Neuronal stem cell (in vitro differentiated cells): ENCODE data around the gene TGFB1.
A peak's percentile ranks its signal among the peaks of the same experiment; 100 is the strongest.

ENCODE experiments used
- DNase-seq: peaks from one replicate; pipeline ENCODE4 v3.0.0-alpha.2; 2013; ENCODE audit warnings: low spot score
- H2AFZ ChIP-seq: one replicate; pipeline ENCODE4 v1.6.1; 2013; ENCODE audit warnings: mild to moderate bottlenecking, low read length, inconsistent platforms
- H2AK5ac ChIP-seq: 2 replicates; pipeline ENCODE4 v1.6.1; 2013; ENCODE audit warnings: low read depth, mild to moderate bottlenecking, inconsistent platforms, low read length, moderate library complexity, mixed read lengths
- H2BK120ac ChIP-seq: 2 replicates; pipeline ENCODE4 v1.6.1; 2013; ENCODE audit warnings: low read depth, mild to moderate bottlenecking, inconsistent platforms, low read length, moderate library complexity, mixed read lengths
- H2BK12ac ChIP-seq: one replicate; pipeline ENCODE4 v1.6.1; 2013; ENCODE audit warnings: low read length, inconsistent platforms
- H2BK15ac ChIP-seq: 2 replicates; pipeline ENCODE4 v1.6.1; 2013; ENCODE audit warnings: mild to moderate bottlenecking, low read length, inconsistent platforms, mixed read lengths
- H2BK5ac ChIP-seq: one replicate; pipeline ENCODE4 v1.6.1; 2013; ENCODE audit warnings: inconsistent platforms, mild to moderate bottlenecking, low read length, moderate library complexity
- H3K14ac ChIP-seq: one replicate; pipeline ENCODE4 v1.6.1; 2013; ENCODE audit warnings: low read length, inconsistent platforms
- H3K18ac ChIP-seq: 2 replicates; pipeline ENCODE4 v1.6.1; 2013; ENCODE audit warnings: low read length, inconsistent platforms
- H3K23ac ChIP-seq: 2 replicates; pipeline ENCODE4 v1.6.1; 2013; ENCODE audit warnings: low read depth, mild to moderate bottlenecking, mixed read lengths, low read length, inconsistent platforms; ENCODE audit not compliant: poor library complexity
- H3K27ac ChIP-seq: replicated peaks from 3 replicates; pipeline ENCODE4 v1.5.1; 2013; ENCODE audit warnings: low read length, inconsistent platforms
- H3K27me3 ChIP-seq, 3 experiments: 2 replicates each; pipeline ENCODE4 v1.6.1; 2013; ENCODE audit warnings: low read length in 3 of 3, mild to moderate bottlenecking in 2 of 3, inconsistent platforms in 1 of 3, low read depth in 1 of 3, mixed read lengths in 1 of 3, moderate library complexity in 1 of 3; ENCODE audit not compliant: control insufficient read depth in 3 of 3, insufficient read depth in 3 of 3
- H3K36me3 ChIP-seq, 2 donors: replicated peaks in 1 of 2; 2 replicates each; pipeline ENCODE4 v1.6.1; 2013; ENCODE audit warnings: low read length in 2 of 2; ENCODE audit not compliant: control insufficient read depth in 2 of 2, insufficient read depth in 2 of 2
- H3K4ac ChIP-seq: 2 replicates; pipeline ENCODE4 v1.6.1; 2013; ENCODE audit warnings: inconsistent platforms, mild to moderate bottlenecking, low read length, moderate library complexity
- H3K4me1 ChIP-seq, 2 donors: 1 replicate in 1 of 2; 2 replicates in 1 of 2; pipeline ENCODE4 v1.6.1; 2013; ENCODE audit warnings: low read length in 2 of 2, low read depth in 1 of 2; ENCODE audit not compliant: control insufficient read depth in 2 of 2, insufficient read depth in 1 of 2
- H3K4me2 ChIP-seq: one replicate; pipeline ENCODE4 v1.6.1; 2013; ENCODE audit warnings: mild to moderate bottlenecking, low read length, inconsistent platforms; ENCODE audit not compliant: insufficient read depth, poor library complexity, severe bottlenecking
- H3K4me3 ChIP-seq, 2 donors: 2 replicates each; pipeline ENCODE4 v1.5.1; 2013; ENCODE audit warnings: low read length in 2 of 2, mild to moderate bottlenecking in 2 of 2, inconsistent platforms in 1 of 2, moderate library complexity in 1 of 2
- H3K79me1 ChIP-seq: one replicate; pipeline ENCODE4 v1.6.1; 2013; ENCODE audit warnings: low read depth, mild to moderate bottlenecking, inconsistent platforms, low read length, moderate library complexity
- H3K9ac ChIP-seq: one replicate; pipeline ENCODE4 v1.6.1; 2013; ENCODE audit warnings: mild to moderate bottlenecking, low read depth, low read length, inconsistent platforms; ENCODE audit not compliant: poor library complexity
- H3K9me3 ChIP-seq, 2 donors: replicated peaks in 1 of 2; 2 replicates each; pipeline versions ENCODE3 to v1.6.1; 2013; ENCODE audit warnings: low read length in 2 of 2, mild to moderate bottlenecking in 2 of 2, inconsistent platforms in 1 of 2, low read depth in 1 of 2, mixed read lengths in 1 of 2, moderate library complexity in 1 of 2; ENCODE audit not compliant: control insufficient read depth in 2 of 2, insufficient read depth in 1 of 2
- H4K8ac ChIP-seq: one replicate; pipeline ENCODE4 v1.6.1; 2013; ENCODE audit warnings: low read depth, mild to moderate bottlenecking, inconsistent platforms, low read length, moderate library complexity
- H4K91ac ChIP-seq: one replicate; pipeline ENCODE4 v1.6.1; 2013; ENCODE audit warnings: low read length, low read depth, mild to moderate bottlenecking, inconsistent platforms; ENCODE audit not compliant: poor library complexity
- WGBS, 2 donors: extraction: QIAGEN DNeasy Blood & Tissue Kit; methylation state at CpG; one replicate each; pipeline ENCODE4 v1.1.7; 2013; ENCODE audit warnings: missing lambda C conversion rate in 2 of 2, mixed read lengths in 1 of 2; ENCODE audit not compliant: insufficient read length in 2 of 2, insufficient replicate concordance in 1 of 2; ENCODE audit errors: extremely low coverage in 2 of 2; 5-methylcytosine and 5-hydroxymethylcytosine counted together

The TGFB1 gene

GRCh38 chr19:41344162-41344561 is 9.6 kb downstream of the TGFB1 start:
- Histone ChIP-seq H3K36me3 (peaks cover 0 to 32% of the 10 kb centered on the region in 2 donors), H3K14ac (no peak overlapping the region)

GRCh38 chr19:41341669-41342490 is 11.8 kb downstream of the TGFB1 start:
- Histone ChIP-seq H3K79me1 (no peaks in the 10 kb centered on the region), H2BK5ac (no peak overlapping the region), H3K27me3 (no peaks in the 10 kb centered on the region), H3K4ac (no peak overlapping the region), H3K9me3 (no peaks in the 10 kb centered on the region), H2BK15ac (no peak overlapping the region), H2BK12ac (no peak overlapping the region), H3K4me3 (no peak overlapping the region), H2BK120ac (no peak overlapping the region), H3K18ac (peak overlapping the region; percentile 80), H3K36me3 (peaks cover 0 to 26% of the 10 kb centered on the region in 2 donors), H3K4me2 (no peak overlapping the region), H2AK5ac (no peak overlapping the region), H3K14ac (no peak overlapping the region), H4K8ac (peak overlapping the region; percentile 23), H3K23ac (peak overlapping the region; percentile 73), H3K9ac (peak overlapping the region; percentile 21), H2AFZ (no peak overlapping the region), H3K4me1 (no peaks in the 10 kb centered on the region), H4K91ac (no peak overlapping the region), H3K27ac (no peak overlapping the region)
- WGBS, 2 donors, result no CpG with 5 or more reads among the region's 20 CpGs
- no peak for DNase-seq

More at GRCh38 chr19:41344162-41344561, 9.6 kb downstream of the TGFB1 start:
- Histone ChIP-seq H3K4me3 (peak overlapping the region in 1 of 2 donors; percentile 15), H4K91ac (no peak overlapping the region), H2BK15ac (no peak overlapping the region), H3K23ac (no peak overlapping the region), H3K4ac (peak overlapping the region; percentile 44), H3K4me2 (no peak overlapping the region), H2BK120ac (no peak overlapping the region), H4K8ac (no peak overlapping the region), H2AFZ (no peak overlapping the region), H3K9ac (no peak overlapping the region), H3K9me3 (no peaks in the 10 kb centered on the region), H3K79me1 (no peaks in the 10 kb centered on the region), H3K27ac (no peak overlapping the region), H2AK5ac (peak overlapping the region; percentile 71), H3K27me3 (peaks cover 0 to 4% (median 0%) of the 10 kb centered on the region in 3 experiments), H3K4me1 (no peaks in the 10 kb centered on the region), H2BK5ac (no peak overlapping the region), H3K18ac (no peak overlapping the region), H2BK12ac (no peak overlapping the region)
- no peak for DNase-seq
- no CpG with 5 or more reads among the region's 2 CpGs for WGBS, 2 donors

- WGBS, 2 donors, result no CpG with 5 or more reads among the region's 5 CpGs
- no peak for DNase-seq
- Histone ChIP-seq H3K36me3 (peaks cover 0 to 26% of the 10 kb centered on the region in 2 donors), H3K14ac (no peak overlapping the region), H3K27ac (no peak overlapping the region), H2BK120ac (no peak overlapping the region), H3K9ac (no peak overlapping the region), H3K4me1 (no peaks in the 10 kb centered on the region), H2AK5ac (no peak overlapping the region), H3K9me3 (no peaks in the 10 kb centered on the region), H4K8ac (no peak overlapping the region), H2BK12ac (no peak overlapping the region), H3K4me2 (no peak overlapping the region), H3K79me1 (no peaks in the 10 kb centered on the region), H3K23ac (no peak overlapping the region), H4K91ac (no peak overlapping the region), H3K4ac (no peak overlapping the region), H2BK5ac (no peak overlapping the region), H3K4me3 (no peak overlapping the region), H3K27me3 (no peaks in the 10 kb centered on the region), H3K18ac (no peak overlapping the region), H2AFZ (no peak overlapping the region), H2BK15ac (no peak overlapping the region)
Measured at GRCh38 chr19:41339936-41340335, 13.8 kb downstream of the TGFB1 start.

- Histone ChIP-seq H4K91ac (no peak overlapping the region), H2BK12ac (no peak overlapping the region), H3K4me3 (no peak overlapping the region), H2BK120ac (no peak overlapping the region), H3K4me2 (no peak overlapping the region), H3K9me3 (no peaks in the 10 kb centered on the region), H3K79me1 (no peaks in the 10 kb centered on the region), H3K36me3 (peaks cover 0 to 1% of the 10 kb centered on the region in 2 donors), H3K4me1 (peaks cover 0 to 2% of the 10 kb centered on the region in 2 donors), H3K27ac (no peak overlapping the region), H4K8ac (no peak overlapping the region), H2AK5ac (no peak overlapping the region), H2BK5ac (no peak overlapping the region), H3K27me3 (peaks cover 0 to 17% (median 0%) of the 10 kb centered on the region in 3 experiments), H2BK15ac (no peak overlapping the region), H2AFZ (no peak overlapping the region), H3K23ac (no peak overlapping the region), H3K18ac (no peak overlapping the region), H3K14ac (no peak overlapping the region), H3K9ac (no peak overlapping the region), H3K4ac (no peak overlapping the region)
- no CpG with 5 or more reads among the region's 10 CpGs for WGBS, 2 donors
- DNase-seq, result no peak
Measured at GRCh38 chr19:41335467-41335866, 18.3 kb downstream of the TGFB1 start.
